GM18868 (cell line): ENCODE measurements around the gene ETV6.
"Not testable (repeated sequence)": the region's sequence is repeated elsewhere in the genome, so short reads cannot be mapped to it uniquely, and the experiment has no call there.

Experiments used
- ATAC-seq: cut with Tn5 transposase; IDR thresholded peaks from one replicate; pipeline ENCODE4 v1.9.1; 2021; ENCODE audit warnings: mild to moderate bottlenecking, moderate library complexity; ENCODE audit not compliant: unreplicated experiment

ETV6 gene

DNA sequence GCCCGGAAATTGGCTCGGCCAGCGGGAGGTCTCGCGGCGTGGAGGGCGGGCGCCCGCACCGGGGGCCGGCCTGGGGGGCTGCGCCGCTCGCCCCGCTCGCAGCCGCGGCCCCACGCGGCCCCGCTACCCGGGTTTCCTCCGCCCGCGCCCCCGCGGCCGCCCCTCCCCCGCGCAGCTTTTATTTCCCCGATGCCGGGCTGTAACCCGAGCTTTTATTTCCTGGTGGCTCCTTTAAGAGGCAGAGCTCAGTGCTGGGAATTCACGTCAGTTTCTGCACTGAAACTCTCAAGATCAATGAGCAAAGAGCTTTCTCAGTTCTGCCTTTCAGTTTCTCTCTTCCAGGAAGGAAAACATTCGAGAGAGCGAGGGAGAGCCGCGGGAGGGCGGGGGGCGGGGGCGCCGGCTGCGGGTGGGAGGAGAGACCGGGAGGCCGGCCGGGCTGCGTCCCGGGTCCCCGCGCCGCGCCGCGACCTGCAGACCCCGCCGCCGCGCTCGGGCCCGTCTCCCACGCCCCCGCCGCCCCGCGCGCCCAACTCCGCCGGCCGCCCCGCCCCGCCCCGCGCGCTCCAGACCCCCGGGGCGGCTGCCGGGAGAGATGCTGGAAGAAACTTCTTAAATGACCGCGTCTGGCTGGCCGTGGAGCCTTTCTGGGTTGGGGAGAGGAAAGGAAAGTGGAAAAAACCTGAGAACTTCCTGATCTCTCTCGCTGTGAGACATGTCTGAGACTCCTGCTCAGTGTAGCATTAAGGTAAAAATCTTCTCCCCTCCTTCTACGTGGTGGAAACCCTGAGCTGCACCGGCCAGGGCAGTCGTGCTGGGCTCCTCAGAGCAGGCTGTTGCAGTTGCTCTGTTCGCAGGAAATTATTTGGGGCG lies at the start of gene ETV6:
Gene ETV6, plus strand, starts transcription at position 262 of the 873 bp plus-strand sequence. Its CDS starts 454 bp downstream, at position 716.
- ATAC-seq = peak; percentile 45

DNA sequence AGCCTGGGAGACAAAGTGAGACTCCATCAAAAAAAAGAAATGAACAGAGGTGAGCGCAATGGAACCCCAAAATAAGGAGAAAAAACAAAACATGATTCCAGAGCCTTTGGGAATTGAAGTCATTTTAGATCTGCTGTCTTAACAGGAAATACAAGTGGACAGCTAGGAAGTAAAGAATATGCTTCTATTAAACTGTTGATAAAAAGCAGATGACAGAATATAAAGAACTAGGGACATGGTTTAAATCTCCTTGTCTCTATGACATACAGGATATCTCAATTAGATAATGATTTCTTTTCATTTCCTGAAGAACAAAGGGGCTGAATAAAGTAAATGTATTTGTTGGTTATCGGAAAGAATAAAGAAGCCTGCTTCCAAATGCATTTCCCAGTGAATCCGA lies 49.3 kb upstream of the ETV6 start:
- no peak for ATAC-seq

DNA sequence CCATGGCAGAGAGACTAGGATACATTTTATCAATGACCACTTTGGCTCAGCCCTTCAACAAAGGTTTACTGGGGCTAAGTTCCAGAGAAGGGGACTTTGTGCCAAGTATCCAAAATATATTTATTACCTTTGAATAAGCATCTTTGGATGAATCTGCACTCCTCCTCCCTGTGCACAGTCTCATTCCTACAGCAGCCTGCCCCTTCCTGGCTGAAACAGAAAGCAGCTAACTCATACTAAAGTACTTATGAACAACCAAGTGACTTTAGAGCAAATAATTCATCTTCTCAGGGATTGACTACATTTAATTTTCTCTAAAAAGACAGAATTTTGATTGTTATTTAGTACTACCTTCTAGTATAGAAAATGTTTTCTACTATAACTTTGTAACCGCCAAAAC lies 47.8 kb upstream of the ETV6 start:
- no peak for ATAC-seq

DNA sequence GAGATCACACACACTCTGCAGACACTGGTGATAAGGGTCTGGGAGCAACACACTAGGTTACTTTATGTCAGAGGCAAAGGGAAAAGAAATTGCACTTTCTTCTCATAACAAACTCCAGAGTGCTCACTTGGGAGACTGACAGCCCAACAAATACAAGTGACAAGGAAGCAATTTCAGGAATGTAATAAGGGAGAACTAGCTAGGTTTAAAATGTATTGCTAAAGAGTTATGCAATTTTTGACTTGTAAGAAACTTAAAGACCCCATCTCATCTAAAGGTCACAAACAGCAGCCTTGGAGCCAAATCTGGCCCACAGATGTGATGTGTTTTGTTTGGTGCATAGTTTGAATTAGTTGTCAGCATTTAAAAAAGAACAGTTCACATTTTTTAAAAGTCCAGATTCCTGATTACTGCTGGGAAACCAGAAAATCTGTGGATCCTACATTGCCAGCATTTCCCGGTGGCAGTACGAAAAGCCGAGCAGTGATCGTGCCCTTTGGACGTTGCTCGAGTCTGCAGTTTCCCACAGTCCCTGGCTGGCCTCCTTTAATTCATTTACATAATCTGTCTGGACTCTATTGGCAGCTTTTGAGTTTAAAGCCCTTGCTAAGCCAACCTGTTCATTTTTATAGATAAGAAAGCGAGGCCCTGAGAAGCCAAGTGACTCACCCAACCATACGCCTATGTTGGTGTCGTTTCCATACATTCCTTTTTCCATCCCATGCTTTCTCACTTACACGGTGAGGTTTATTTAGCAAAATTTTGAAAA lies 42.0 kb upstream of the ETV6 start:
- ATAC-seq = no peak

DNA sequence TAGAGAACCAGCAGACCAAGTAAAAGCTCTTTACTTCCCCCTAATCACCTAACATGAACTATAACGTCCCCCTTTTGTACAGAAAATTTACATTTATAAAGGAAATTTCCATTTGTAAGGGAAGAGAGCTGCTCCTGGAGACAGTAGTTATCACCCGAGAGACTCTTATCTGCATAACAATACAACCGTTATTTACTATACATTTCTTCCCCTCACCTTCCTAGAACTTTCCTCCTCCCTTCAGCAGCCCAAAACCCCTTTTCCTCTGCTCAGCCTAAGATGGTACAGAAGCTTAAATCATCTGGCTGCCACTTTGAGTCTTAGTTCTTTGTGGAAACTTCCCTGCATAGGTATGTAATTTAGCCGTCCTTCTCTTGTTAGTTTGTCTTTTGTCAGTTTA lies 40.4 kb upstream of the ETV6 start:
- no peak for ATAC-seq

DNA sequence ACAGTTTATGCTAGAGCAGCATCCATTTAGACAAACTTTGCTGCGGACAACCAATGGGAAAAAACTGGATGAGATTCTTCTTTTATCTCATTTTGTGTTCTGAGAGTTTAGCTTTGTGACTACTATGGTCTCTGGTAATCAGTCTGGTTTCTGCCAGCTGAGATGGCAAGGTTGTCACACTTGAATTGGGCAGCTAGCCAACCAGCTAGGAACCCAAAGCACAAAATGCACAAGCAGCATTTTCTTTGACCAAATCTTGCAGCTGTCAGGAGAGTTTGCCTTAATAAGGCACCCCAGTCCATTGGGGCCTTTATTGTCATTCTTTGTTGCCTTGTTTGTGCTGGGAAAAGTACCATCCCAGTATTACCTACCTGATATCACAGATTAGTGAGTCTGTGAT lies 34.0 kb upstream of the ETV6 start:
- no peak for ATAC-seq

DNA sequence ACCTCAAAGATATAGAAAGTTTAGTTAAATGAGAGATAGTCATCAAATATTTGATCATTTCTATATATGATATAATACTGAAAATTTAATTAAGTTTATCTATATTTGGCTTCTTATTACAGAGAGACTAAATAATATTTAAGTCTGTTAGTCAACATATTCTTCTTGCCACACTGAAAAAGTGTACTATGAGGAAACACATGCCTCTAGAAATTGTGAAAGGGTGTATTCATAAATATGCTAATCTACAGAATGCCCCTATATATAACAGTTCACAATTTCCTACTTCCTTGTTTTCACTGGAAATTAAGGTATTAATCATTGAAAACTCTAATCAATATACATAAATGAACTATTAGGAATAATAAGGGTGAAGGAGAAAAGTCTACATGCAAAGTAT lies 31.4 kb upstream of the ETV6 start:
- no peak for ATAC-seq

DNA sequence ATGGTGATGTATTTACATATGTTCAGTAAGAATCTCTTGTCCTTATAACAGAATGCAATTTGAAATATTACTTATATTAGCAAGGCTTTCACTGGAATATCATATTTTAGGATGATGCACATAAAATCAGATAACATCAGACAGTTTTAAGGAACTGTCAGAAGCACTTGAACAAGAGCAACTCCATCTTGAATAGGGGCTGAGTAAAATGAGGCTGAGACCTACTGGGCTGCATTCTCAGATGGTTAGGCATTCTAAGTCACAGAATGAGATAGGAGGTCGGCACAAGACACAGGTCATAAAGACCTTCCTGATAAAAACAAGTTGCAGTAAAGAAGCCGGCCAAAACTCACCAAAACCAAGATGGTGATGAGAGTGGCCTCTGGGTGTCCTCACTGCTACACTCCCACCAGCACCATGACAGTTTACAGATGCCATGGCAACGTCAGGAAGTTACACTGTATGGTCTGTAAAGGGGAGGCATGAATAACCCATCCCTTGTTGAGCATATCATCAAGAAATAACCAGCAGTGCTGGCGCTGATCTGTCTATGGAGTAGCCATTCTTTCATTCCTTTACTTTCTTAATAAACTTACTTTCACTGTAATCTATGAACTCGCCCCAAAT lies 27.6 kb upstream of the ETV6 start:
- no peak for ATAC-seq

DNA sequence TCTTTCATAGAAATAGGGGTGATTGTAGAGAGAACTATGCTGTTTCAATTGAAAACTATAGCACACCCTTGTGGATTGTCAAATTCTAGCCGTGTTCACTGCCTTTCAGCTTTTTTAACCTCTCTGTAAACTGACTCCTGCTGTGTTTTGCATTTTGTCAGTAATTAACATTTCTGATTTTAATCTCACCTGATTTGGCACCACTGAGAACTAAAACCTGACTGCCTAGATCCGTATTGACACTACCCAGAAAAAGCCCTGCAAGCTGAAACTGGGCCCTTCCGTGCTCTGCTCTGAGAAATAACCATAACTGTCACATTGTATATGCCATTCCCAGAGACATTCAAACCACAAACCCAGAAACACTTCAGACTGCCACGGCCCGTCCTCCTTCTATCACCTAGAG lies 26.6 kb upstream of the ETV6 start:
- ATAC-seq = peak; percentile 66

DNA sequence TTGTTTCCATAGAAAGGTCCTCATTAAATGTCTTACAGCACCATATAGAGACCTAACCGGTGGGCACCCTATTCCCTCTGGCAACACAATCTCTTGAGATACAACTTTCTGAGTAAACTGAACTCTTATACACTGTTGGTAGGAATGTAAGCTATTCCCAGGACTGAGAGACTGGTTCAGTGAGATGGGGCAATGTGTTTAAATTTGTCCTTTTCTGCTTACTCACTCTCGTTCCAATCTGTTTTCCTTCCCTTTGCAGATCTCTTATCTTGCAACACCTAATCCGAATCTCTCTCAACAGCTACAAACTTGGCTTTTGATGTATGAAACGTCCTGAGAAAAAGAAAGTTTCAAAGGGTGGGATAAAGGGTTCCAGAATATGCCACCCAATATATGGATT lies 26.1 kb upstream of the ETV6 start:
- no peak for ATAC-seq

DNA sequence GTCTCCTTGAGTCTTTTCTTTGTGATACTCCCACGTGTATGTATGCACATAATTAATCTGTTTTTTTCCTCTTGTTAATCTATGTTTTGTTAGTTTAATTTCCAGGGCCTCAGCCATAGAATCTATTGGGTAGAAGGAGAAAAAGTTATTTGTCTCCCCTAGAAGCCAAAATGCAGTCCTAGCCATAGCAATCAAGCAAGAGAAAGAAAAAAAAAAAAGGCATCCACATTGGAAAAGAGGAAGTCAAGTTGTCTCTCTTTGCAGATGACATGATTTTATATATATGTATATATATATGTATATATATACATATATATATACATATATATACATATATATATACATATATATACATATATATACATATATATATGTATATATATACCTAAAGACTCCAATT lies 25.4 kb upstream of the ETV6 start:
- no peak for ATAC-seq

DNA sequence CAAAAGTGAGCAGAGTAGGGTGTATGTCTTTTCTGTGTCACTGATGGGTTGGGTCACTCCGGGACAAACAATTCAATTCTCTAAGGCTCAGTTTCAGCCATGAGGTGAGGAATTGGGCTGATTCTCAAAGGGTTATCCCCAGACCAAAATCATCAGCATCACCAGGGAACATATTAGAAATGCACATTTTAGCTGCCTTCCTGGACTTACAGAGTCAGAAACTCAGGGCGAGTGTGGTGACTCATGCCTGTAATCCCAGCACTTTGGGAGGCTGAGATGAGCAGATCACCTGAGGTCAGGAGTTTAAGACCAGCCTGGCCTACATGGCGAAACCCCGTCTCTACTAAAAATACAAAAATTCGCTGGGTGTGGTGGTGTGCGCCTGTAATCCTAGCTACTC lies 21.8 kb upstream of the ETV6 start:
- ATAC-seq = not testable (repeated sequence)

DNA sequence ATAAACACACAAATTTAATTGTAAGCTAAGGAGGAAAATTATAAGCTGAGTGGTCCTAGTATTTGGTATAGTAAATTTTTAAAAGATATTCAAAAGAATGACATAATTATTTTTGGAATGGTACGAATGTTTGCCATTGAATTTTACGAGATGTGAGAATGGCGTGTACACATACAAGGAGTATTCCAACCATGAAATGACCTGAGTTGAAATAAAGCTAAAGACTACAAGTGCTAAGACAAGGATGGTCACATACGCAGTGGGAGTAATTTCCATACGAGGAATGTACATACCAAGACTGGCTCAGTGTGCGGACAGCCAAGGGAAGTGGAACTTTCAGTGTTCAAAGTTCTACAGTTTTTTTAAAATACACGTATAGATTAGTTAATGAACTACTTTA lies 21.1 kb upstream of the ETV6 start:
- no peak for ATAC-seq

DNA sequence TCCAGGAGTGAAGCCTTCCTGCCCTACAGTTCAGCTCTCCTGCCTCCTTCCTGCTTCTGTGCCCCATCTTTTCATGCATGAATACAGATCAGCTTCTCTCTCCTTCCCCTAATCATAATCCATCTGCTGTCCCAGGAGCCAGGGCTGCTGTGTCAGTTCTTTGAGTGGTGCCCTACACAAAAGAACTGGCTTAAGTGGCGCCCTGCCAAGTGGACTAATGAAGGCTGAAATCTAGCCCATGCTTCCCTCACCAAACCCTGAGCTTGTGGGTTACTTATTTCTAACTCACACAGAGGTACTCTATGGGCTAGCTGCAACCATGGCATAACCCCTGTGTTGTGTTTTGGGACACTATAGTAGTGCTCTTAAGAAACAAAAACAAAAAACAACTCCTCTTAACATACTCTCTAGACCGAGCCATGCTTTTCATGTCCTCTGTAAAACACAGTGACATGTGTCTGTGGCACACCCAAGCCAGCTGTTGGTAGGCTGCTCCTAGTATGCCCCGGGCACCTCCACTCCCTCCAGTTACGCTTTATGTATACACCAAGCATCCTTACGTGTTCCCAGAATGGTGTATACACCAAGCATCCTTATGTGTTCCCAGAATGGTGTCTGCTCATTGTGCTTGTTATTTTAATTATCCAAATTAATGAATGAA lies 19.3 kb upstream of the ETV6 start:
- no peak for ATAC-seq

DNA sequence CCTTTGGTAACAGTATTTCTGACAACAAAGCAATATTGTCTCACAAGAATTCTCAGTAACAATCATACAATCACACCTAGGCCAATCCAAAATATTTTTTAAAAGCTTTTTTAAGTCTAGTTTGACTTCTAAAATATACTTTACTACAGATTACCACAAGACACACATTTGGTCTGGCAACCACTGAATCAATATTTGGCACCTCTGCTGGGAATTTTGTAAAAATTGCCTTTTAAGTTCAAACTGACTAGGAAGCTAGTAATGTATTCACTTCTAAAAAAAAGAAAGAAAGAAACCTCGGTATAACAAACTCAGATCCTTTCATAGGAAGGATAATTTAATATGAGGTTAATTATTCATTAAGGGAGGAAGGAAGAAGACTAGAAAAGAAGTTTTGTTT lies 18.2 kb upstream of the ETV6 start:
- ATAC-seq = no peak

DNA sequence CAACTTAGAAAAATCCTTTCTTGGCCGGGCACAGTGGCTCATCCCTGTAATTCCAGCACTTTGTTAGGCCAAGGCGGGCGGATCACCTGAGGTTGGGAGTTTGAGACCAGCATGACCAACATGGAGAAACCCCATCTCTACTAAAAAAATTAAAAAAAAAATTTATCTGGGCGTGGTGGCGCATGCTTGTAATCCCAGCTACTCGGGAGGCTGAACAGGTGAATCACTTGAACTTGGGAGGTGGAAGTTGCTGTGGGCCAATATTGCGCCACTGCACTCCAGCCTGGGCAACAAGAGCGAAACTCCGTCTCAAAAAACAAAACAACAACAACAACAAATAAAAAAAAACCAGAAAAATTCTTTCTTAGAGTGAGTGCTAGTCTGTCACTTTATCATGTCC lies 17.6 kb upstream of the ETV6 start:
- not testable (repeated sequence) for ATAC-seq

DNA sequence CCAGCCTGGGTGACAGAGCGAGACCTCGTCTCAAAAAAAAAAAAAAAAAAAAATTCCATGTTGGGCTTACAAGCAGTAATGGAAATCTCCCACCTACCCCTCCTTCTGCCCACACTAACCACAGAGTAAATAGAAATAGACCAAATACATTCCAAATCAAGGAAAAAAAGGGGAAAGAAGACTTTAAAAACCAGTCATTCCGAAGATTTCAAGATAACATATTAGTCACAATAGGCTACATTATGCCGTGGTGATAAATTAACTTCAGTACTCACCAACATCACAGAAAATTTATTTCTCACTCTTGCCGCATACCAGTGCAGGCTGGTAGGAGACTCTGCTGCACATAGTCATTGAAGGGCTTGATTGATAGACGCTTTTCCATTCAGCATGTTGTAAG lies 15.5 kb upstream of the ETV6 start:
- ATAC-seq = no peak

DNA sequence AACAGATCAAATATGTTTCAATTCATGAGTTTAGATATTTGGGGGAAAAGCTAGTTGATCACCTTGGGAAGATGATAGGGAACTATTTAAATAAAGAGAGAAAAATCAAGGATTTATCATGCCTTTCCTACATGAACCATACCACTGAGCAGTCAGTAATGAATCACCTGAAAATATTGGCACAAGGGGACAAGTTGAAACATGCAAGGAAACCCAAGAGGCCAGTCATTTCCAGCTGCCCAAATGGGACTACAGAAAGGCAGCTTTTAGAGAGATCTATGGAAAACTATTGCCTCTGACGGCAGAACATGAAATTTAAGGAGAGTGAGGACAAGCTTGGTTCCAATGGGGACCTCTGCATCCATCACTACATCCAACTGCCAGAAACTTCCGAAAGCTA lies 14.1 kb upstream of the ETV6 start:
- no peak for ATAC-seq

DNA sequence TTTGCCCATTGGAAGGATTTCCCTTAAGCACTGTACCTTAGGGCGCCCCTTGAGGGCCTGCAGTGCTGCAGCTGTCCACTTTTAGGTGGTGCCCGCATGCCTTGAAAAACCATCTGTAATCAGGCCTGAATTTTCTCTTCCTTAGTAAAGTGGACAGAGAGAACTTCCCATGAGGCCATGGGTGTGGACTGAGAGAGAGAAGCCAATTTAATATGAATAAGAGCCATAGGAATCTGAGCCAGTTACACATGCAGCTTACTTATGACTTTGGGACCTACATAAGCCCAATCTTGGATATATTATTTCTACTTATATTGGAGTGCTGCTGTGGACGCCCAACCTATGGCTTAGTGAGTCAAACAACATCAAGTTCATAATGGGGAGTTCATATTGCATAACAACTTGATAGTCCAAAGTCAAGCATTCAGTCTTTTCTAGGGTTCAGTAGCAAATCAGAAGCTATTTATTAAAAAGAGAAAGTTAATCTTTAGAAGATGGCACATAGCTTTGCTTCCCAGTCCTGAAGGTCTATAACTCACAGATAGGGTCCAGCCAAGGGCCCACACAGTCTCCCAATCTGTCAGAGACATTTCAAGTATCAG lies 11.1 kb upstream of the ETV6 start:
- ATAC-seq = no peak

DNA sequence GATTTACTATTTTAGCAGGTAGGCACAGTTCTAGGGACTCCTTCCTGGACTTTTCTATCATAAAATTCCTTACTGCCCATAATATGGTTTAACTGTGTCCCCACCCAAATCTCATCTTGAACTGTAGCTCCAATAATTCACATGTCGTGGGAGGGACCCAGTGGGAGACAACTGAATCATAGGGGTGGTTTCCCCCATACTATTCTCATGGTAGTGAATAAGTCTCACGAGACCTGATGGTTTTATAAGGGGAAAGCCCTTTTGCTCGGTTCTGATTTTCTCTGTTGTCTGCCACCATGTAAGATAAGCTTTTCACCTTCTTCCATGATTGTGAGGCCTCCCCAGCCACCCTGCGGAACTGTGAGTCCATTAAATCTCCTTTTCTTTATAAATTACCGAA lies 10.0 kb upstream of the ETV6 start:
- no peak for ATAC-seq

DNA sequence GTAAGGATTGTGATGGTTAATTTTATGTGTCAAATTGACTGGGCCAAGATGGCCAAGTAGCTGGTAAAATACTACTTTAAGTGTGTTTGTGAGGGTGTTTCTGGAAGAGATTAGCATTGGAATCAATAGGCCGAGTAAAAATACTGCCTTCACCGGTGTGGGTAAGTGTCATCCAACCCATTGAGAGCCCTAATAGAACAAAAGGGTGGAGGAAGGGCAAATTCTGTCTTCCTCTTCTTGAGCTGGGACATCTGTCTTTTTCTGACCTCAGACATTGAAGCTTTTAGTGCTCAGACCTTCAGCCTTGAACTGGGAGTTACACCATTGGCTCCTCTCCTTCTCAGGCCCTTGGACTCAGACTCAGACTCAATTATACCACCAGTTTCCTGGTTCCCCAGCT lies 8.0 kb upstream of the ETV6 start:
- ATAC-seq = no peak
